KOPT-K1 (cell line): Measurements from ENCODE around the gene PPL.
"Not testable (repeated sequence)": the region's sequence is repeated elsewhere in the genome, so short reads cannot be mapped to it uniquely, and the experiment has no call there.

ENCODE experiments used
- H3K27ac ChIP-seq: fragments of 200-600 bp; sonication (generic); 2 replicates; pipeline ENCODE4 v1.5.1; 2016; ENCODE audit warnings: antibody characterized with exemption, mild to moderate bottlenecking, low read depth, low read length; ENCODE audit not compliant: poor library complexity, severe bottlenecking
- H3K36me3 ChIP-seq: fragments of 200-600 bp; sonication (generic); 2 replicates; pipeline ENCODE4 v1.5.1; 2017; ENCODE audit warnings: antibody characterized with exemption, mild to moderate bottlenecking, low read length, moderate library complexity; ENCODE audit not compliant: insufficient read depth
- H3K9me3 ChIP-seq: fragments of 200-600 bp; sonication (generic); 2 replicates; pipeline ENCODE4 v1.5.1; 2017; ENCODE audit warnings: antibody characterized with exemption, low read length, mild to moderate bottlenecking; ENCODE audit not compliant: insufficient read depth, poor library complexity, severe bottlenecking

Gene PPL

GRCh38 chr16:4913130-4913773, 23.7 kb downstream of the PPL start:
- H3K27ac ChIP-seq: no peak overlapping the region
- no peaks in the 10 kb centered on the region for H3K36me3 ChIP-seq
- H3K9me3 ChIP-seq: no peaks in the 10 kb centered on the region

- H3K27ac ChIP-seq: no peak overlapping the region
- no peaks in the 10 kb centered on the region for H3K9me3 ChIP-seq
- no peaks in the 10 kb centered on the region for H3K36me3 ChIP-seq
Measured at GRCh38 chr16:4911970-4912386, 25.0 kb downstream of the PPL start.

DNA sequence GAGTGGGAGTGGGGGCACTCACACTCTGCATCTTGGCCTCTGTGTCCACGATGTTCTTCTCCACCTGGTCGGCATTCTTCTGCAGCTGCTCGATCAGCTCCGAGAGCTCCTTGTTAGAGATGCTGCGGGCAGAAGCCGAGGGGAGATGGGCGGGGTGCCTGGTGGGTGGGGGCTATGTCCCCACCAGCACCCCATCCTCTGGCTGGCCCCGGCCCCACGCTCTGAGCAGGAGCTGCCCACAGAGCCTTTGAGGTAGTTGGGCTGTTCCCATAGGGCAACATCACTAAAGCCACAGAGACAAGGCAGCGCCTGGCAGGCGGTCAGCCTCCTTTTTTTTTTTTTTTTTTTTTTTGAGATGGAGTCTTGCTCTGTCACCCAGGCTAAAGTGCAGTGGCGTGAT, 26.1 kb downstream of the PPL start:
- H3K9me3 ChIP-seq: no peaks in the 10 kb centered on the region
- H3K27ac ChIP-seq: no peak overlapping the region
- no peaks in the 10 kb centered on the region for H3K36me3 ChIP-seq

- H3K9me3 ChIP-seq: no peaks in the 10 kb centered on the region
- H3K27ac ChIP-seq: no peak overlapping the region
- H3K36me3 ChIP-seq: no peaks in the 10 kb centered on the region
Measured at GRCh38 chr16:4909825-4910224, 27.1 kb downstream of the PPL start.

DNA sequence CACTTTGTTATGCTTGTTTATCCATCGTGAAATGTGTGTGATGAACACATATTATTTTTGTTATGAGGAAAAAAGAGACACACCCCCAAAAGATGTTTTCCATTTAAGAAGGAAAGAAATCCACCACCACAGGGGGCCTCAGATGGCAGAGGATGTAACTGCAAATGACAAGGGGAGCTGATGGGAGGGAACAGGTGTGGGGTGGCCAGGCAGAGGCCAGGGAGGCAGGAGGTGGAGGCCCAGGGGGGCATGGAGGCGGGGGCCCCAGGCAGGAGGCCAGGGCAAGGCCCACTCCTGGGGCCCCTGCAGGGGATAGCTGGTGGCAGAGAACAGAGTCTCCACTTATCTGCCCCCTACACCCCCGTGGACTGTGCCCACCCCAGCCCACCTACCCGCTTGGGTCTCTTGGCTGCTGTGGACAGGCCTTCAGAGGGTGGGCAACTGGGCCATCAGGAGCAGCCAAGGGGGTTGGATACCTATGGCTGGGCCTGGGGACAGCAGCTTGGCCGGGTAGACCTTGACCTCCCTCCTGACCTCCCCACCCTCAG, 28.0 kb downstream of the PPL start:
- H3K36me3 ChIP-seq: no peaks in the 10 kb centered on the region
- no peak overlapping the region for H3K27ac ChIP-seq
- H3K9me3 ChIP-seq: no peaks in the 10 kb centered on the region

DNA sequence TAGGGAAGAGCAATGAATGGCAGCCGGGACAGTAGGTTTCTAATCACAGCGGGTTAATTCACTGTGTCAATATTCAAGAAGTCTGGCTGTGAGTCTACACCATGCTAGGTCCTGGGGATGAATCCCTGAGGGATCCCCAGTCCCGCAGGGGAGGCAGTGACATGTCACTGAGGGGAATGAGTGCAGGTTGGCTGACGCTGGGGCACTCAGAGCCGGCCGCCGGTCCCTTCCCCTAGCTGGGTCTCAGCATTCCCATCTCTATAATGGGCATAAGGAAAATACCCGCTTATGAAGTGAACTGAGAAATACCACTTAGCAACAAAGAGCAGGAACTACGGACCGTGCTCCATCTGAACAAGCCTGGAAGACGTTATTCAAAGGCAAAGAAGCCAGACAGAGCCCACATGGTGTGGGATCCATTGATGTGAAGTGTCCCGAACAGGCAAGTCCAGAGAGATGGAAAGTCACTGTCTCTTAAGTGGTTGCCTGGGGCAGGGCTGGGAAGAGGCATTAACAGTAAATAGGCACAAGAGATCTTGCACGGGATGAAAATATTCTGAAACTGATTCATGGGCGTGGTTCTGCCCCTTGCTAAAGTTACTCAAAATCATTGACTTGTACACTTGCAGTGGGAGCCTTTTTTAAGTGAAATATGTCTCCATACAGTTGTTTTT, 31.9 kb downstream of the PPL start:
- no peak overlapping the region for H3K27ac ChIP-seq
- no peaks in the 10 kb centered on the region for H3K36me3 ChIP-seq
- H3K9me3 ChIP-seq: no peaks in the 10 kb centered on the region

GRCh38 chr16:4904108-4904941, 32.6 kb downstream of the PPL start:
- no peak overlapping the region for H3K27ac ChIP-seq
- H3K9me3 ChIP-seq: no peaks in the 10 kb centered on the region
- no peaks in the 10 kb centered on the region for H3K36me3 ChIP-seq

- Histone ChIP-seq H3K36me3 (no peaks in the 10 kb centered on the region), H3K27ac (no peak overlapping the region), H3K9me3 (peaks cover 3% of the 10 kb centered on the region)
Measured at GRCh38 chr16:4902038-4902437, 34.9 kb downstream of the PPL start.

- peaks cover 3% of the 10 kb centered on the region for H3K9me3 ChIP-seq
- H3K27ac ChIP-seq: no peak overlapping the region
Measured at GRCh38 chr16:4900750-4901149, 36.2 kb downstream of the PPL start.

DNA sequence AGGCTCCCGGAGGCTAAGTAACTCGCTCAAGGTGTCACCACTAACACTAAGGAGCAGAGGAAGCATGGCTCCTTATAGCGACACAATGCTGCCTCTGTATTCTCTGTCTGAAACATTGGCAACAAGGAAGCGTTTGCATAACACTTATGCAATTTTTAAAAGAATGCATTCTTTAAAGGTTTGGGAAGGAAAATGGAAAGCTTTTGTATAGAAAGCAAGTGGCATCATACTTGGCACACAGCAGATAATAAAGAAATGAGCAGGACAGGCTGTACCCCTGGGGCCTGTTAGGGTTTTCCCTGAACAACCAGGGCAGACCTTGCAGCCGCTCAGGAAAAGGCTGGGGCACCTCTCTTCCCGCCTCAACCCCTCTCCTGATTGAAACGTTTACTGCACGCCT, 36.9 kb downstream of the PPL start:
- H3K27ac ChIP-seq: no peak overlapping the region
- H3K9me3 ChIP-seq: peaks cover 3% of the 10 kb centered on the region
- H3K36me3 ChIP-seq: no peaks in the 10 kb centered on the region

More at GRCh38 chr16:4900750-4901149, 36.2 kb downstream of the PPL start:
- no peaks in the 10 kb centered on the region for H3K36me3 ChIP-seq

DNA sequence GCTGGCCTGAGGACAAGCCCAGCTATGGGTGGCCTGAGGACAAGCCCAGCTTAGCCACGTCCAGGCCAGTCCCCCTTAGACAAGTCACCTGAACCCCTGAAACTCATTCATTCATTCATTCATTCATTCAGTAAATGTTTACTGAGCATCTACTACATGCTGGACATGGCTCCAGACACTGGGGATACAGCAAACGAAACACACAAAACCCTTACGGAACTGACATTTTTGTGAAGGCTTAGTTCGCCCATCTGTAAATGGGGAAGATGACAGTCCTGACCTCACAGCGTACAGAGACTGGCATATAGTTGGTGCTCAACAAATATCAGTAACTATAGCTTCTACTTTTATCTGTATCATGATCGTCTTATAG, 37.5 kb downstream of the PPL start:
- no peaks in the 10 kb centered on the region for H3K36me3 ChIP-seq
- peaks cover 3% of the 10 kb centered on the region for H3K9me3 ChIP-seq
- no peak overlapping the region for H3K27ac ChIP-seq

DNA sequence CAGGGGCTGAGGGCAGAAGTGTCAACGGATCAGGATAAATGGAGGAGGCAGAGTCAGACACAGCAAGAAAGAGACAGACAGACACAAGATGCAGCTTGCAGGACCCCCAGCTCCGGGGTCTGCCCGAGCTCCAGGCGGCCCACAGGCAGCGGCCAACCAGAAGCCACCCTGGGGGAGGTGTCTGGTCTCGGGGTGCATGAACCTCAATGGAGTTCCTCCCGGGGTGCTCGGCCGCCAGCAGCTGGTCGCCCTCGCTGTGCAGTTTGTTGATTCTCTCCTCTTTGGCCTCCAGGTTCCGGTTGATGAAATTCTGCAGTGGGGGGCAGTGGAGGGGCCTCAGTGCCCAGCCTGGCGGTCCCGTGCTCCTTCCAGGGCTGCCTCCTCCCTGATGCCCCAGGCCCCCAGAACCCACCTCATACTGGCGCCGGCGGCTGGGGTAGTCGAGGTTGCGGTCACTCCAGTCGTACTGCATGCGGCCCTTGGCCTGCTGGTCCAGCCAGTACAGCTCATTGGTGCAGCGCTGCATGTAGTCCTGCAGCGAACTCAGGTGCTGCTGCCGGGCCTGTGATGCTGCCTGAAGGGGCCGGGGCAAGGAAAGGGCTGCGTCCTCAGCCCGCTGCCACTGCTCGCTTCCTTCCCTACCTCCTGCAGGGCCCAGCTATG, 38.0 kb downstream of the PPL start:
- H3K36me3 ChIP-seq: no peaks in the 10 kb centered on the region
- H3K9me3 ChIP-seq: peaks cover 3% of the 10 kb centered on the region
- H3K27ac ChIP-seq: no peak overlapping the region

GRCh38 chr16:4897328-4897727, 39.6 kb downstream of the PPL start:
- Histone ChIP-seq H3K9me3 (peaks cover 3% of the 10 kb centered on the region), H3K27ac (no peak overlapping the region), H3K36me3 (no peaks in the 10 kb centered on the region)

- not testable (repeated sequence) for H3K36me3 ChIP-seq, H3K9me3 ChIP-seq
Measured at GRCh38 chr16:4896761-4897160, 40.2 kb downstream of the PPL start.

DNA sequence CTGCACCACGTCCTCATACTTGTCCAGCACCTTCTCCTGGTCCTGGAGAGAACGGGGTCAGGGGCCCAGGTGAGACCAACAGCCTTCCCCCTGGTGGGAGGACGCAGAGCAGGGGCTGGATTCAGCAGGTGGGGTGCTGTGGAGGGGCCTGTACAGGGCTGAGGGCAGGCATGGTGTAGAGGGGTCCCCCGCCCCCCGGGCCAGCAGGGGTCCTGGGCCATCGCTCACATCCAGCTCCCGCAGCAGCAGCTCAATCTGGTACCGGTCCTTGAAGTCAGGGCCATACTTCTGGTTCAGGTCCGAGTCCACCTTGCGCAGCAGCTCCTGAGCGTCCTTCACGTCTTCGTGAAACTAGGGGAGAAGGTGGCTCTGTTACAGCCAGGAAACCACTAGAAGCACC, 41.6 kb downstream of the PPL start:
- 0 out of 2 replicates have a peak, but pooled peaks cover 7% of the 10 kb centered on the region for H3K36me3 ChIP-seq
- H3K9me3 ChIP-seq: peaks cover 3% of the 10 kb centered on the region
- no peak overlapping the region for H3K27ac ChIP-seq

More at GRCh38 chr16:4896761-4897160, 40.2 kb downstream of the PPL start:
- H3K27ac ChIP-seq: not testable (repeated sequence)
